PC-3 (cell line): ENCODE results near the gene GPC6. TPM values are rescaled to one million over a fixed set of nuclear protein-coding genes. Genes with fewer than 3 reads are reported as not detected.

ENCODE experiments used
- ATAC-seq: fragments of 200-7000 bp; cut with Tn5 transposase; 2 replicates; pipeline ENCODE4 v1.9.1; 2020; ENCODE audit warnings: mild to moderate bottlenecking, moderate library complexity
- BruUV-seq: library from RNA; stranded (reverse); fragments of 400-500 nt; replicated peaks from 2 replicates; lab custom pipeline; 2021; lab: Mats Ljungman, UMichigan
- CTCF ChIA-PET: fragments of 300-600 bp; sonication (Branson Sonifier 250); formaldehyde crosslinking; loops from one replicate; lab custom pipeline; 2022; ENCODE audit warnings: antibody characterized with exemption; lab: Charles Lee
- POLR2A ChIA-PET: fragments of 300-600 bp; sonication (Branson Sonifier 250); formaldehyde crosslinking; loops from one replicate; lab custom pipeline; 2022; ENCODE audit warnings: antibody characterized with exemption; ENCODE audit not compliant: unreplicated experiment; lab: Charles Lee
- DNase-seq: peaks from one replicate; pipeline ENCODE4 v3.0.0-alpha.2; 2015
- H2AFZ ChIP-seq: fragments of 300-600 bp; sonication (generic); 2 replicates; pipeline ENCODE4 v1.6.0; 2016; ENCODE audit warnings: antibody characterized with exemption, low read length
- H3F3A ChIP-seq: fragments of 300-600 bp; sonication (generic); one replicate; pipeline ENCODE4 v1.6.0; 2017; ENCODE audit warnings: antibody characterized with exemption, low read length, control low read depth, mild to moderate bottlenecking; ENCODE audit not compliant: unreplicated experiment
- H3K27ac ChIP-seq: fragments of 300-600 bp; sonication (generic); 2 replicates; pipeline ENCODE4 v1.5.1; 2016; ENCODE audit warnings: mild to moderate bottlenecking, low read length
- H3K27me3 ChIP-seq: fragments of 300-600 bp; sonication (generic); 2 replicates; pipeline ENCODE4 v1.6.1; 2016; ENCODE audit warnings: low read length, mixed read lengths
- H3K36me3 ChIP-seq: fragments of 300-600 bp; sonication (generic); 2 replicates; pipeline ENCODE4 v1.6.1; 2016; ENCODE audit warnings: low read depth, mixed run types, low read length, mixed read lengths
- H3K4me1 ChIP-seq: fragments of 300-600 bp; sonication (generic); 2 replicates; pipeline ENCODE4 v1.5.1; 2016; ENCODE audit warnings: low read length; ENCODE audit not compliant: insufficient read depth
- H3K4me2 ChIP-seq: fragments of 300-600 bp; sonication (generic); 2 replicates; pipeline ENCODE4 v1.6.0; 2016; ENCODE audit warnings: low read length
- H3K4me3 ChIP-seq: fragments of 300-600 bp; sonication (generic); 2 replicates; pipeline ENCODE4 v1.5.1; 2016; ENCODE audit warnings: mild to moderate bottlenecking, low read length, mixed read lengths
- H3K79me2 ChIP-seq: fragments of 300-600 bp; sonication (generic); 2 replicates; pipeline ENCODE4 v1.6.1; 2017; ENCODE audit warnings: low read length, mixed read lengths
- H3K9ac ChIP-seq: fragments of 300-600 bp; sonication (generic); 2 replicates; pipeline ENCODE4 v1.6.0; 2016; ENCODE audit warnings: mild to moderate bottlenecking, low read length
- H3K9me2 ChIP-seq: fragments of 300-600 bp; sonication (generic); replicated peaks from 2 replicates; pipeline ENCODE4 v1.6.1; 2016; ENCODE audit warnings: mixed run types, low read length, mixed read lengths
- H3K9me3 ChIP-seq: fragments of 300-600 bp; sonication (generic); 2 replicates; pipeline ENCODE4 v1.6.1; 2016; ENCODE audit warnings: low read length, mixed read lengths
- H4K20me1 ChIP-seq: fragments of 300-600 bp; sonication (generic); 2 replicates; pipeline ENCODE4 v1.6.1; 2016; ENCODE audit warnings: low read length, mixed read lengths
- CTCF ChIP-seq: fragments of 300-600 bp; sonication (generic); conservative IDR thresholded peaks from 2 replicates; pipeline ENCODE4 v1.5.1; 2017; ENCODE audit warnings: antibody characterized with exemption, low read depth, mild to moderate bottlenecking, low read length
- EZH2 ChIP-seq: fragments of 300-600 bp; sonication (generic); IDR thresholded peaks from one replicate; pipeline ENCODE4 v1.6.1; 2017; ENCODE audit warnings: antibody characterized with exemption, mild to moderate bottlenecking, low read length; ENCODE audit not compliant: unreplicated experiment
- EZH2phosphoT487 ChIP-seq: fragments of 300-600 bp; sonication (generic); IDR thresholded peaks from 2 replicates; pipeline ENCODE4 v1.6.1; 2018; ENCODE audit warnings: mild to moderate bottlenecking, antibody characterized with exemption, low read length, borderline replicate concordance
- intact Hi-C: fragments of 100-400 bp; cut with micrococcal nuclease; formaldehyde crosslinking; loops from 2 replicates; pipeline ENCODE4 v1.9.0; 2023
- total RNA-seq: library from RNA; depleted of rRNA; stranded (reverse); fragments of >200 nt; gene quantifications from 2 replicates; pipeline ENCODE4 v1.2.3, GENCODE V29; 2014

The GPC6 gene
- total RNA-seq, 1 experiment from 2014 or later, result 3.5 TPM

- ATAC-seq, result no peak
- CTCF ChIA-PET, result no interaction called here
- POLR2A ChIA-PET, result no interaction called here
Measured at GRCh38 chr13:94123557-94123956, 897.0 kb downstream of the GPC6 start.

GRCh38 chr13:94128430-94128829, 901.8 kb downstream of the GPC6 start:
- BruUV-seq, result no TSS peak
- Histone ChIP-seq H3K9me2 (no peaks in the 10 kb centered on the region), H3K4me3 (no peak overlapping the region), H3K9me3 (no peaks in the 10 kb centered on the region), H3F3A (no peaks in the 10 kb centered on the region), H3K4me1 (no peaks in the 10 kb centered on the region), H3K79me2 (no peaks in the 10 kb centered on the region), H4K20me1 (no peaks in the 10 kb centered on the region), H3K9ac (no peak overlapping the region), H3K27me3 (no peaks in the 10 kb centered on the region), H2AFZ (no peak overlapping the region), H3K36me3 (no peaks in the 10 kb centered on the region), H3K4me2 (no peak overlapping the region), H3K27ac (no peak overlapping the region)
- POLR2A ChIA-PET, result no interaction called here
- TF ChIP-seq CTCF (no peak), EZH2phosphoT487 (no peak), EZH2 (no peak)
- intact Hi-C loops, result no loop called here
- ATAC-seq, result peak; percentile 22; the same call in 1 of the 2 replicates
- CTCF ChIA-PET, result no interaction called here
- DNase-seq, result no peak

More at GRCh38 chr13:94123557-94123956, 897.0 kb downstream of the GPC6 start:
- intact Hi-C loops, result no loop called here
- Histone ChIP-seq H3K79me2 (no peaks in the 10 kb centered on the region), H3K36me3 (no peaks in the 10 kb centered on the region), H3K27me3 (no peaks in the 10 kb centered on the region), H3K4me3 (no peak overlapping the region), H3K9me2 (no peaks in the 10 kb centered on the region), H3K9ac (no peak overlapping the region), H3K9me3 (no peaks in the 10 kb centered on the region), H3K4me1 (peaks cover 9% of the 10 kb centered on the region), H4K20me1 (no peaks in the 10 kb centered on the region), H3K27ac (no peak overlapping the region), H2AFZ (no peak overlapping the region), H3F3A (no peaks in the 10 kb centered on the region), H3K4me2 (no peak overlapping the region)
- TF ChIP-seq CTCF (no peak), EZH2 (no peak), EZH2phosphoT487 (no peak)
- no peak for DNase-seq
- no TSS peak for BruUV-seq

GRCh38 chr13:94129490-94129894, 902.9 kb downstream of the GPC6 start:
- no peak overlapping the region for H3K27ac ChIP-seq
- H3K4me2 ChIP-seq, result no peak overlapping the region
- no TSS peak for BruUV-seq
- no peak for TF ChIP-seq CTCF
- no peak for TF ChIP-seq EZH2
- TF ChIP-seq EZH2phosphoT487, result no peak
- DNase-seq (no peak), ATAC-seq (no peak)
- no peaks in the 10 kb centered on the region for H3K4me1 ChIP-seq
- no peaks in the 10 kb centered on the region for H4K20me1 ChIP-seq
- H3K9ac ChIP-seq, result no peak overlapping the region
- H3K4me3 ChIP-seq, result no peak overlapping the region
- no peaks in the 10 kb centered on the region for H3K27me3 ChIP-seq
- H3K9me2 ChIP-seq, result no peaks in the 10 kb centered on the region
- no peaks in the 10 kb centered on the region for H3K79me2 ChIP-seq
- intact Hi-C loops, result no loop called here
- ChIA-PET POLR2A (no interaction called here), CTCF (no interaction called here)
- H3F3A ChIP-seq, result no peaks in the 10 kb centered on the region
- no peaks in the 10 kb centered on the region for H3K36me3 ChIP-seq
- no peaks in the 10 kb centered on the region for H3K9me3 ChIP-seq
- no peak overlapping the region for H2AFZ ChIP-seq
